Measurements from ENCODE around the gene ZBTB7C.

ZBTB7C gene

DNA sequence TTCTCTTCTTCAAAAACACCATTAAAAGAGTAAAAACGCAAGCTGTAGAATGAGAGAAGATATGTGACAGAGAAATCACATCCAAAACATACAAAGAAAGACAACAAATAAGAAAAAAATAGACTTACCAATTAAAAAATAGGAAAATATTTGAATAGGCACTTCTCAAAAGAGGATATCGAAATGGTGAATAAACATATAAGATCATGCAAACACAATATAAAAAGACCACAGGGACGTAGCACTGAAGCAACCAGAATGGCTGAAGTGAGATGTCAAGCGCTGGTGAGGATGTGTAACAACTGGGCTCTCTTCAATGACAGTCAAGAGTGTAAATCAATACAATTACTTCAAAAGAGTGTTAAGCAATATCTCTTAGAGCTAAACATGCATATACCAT is 202.3 kb downstream of the ZBTB7C start:
- DNase-seq, result no peak

DNA sequence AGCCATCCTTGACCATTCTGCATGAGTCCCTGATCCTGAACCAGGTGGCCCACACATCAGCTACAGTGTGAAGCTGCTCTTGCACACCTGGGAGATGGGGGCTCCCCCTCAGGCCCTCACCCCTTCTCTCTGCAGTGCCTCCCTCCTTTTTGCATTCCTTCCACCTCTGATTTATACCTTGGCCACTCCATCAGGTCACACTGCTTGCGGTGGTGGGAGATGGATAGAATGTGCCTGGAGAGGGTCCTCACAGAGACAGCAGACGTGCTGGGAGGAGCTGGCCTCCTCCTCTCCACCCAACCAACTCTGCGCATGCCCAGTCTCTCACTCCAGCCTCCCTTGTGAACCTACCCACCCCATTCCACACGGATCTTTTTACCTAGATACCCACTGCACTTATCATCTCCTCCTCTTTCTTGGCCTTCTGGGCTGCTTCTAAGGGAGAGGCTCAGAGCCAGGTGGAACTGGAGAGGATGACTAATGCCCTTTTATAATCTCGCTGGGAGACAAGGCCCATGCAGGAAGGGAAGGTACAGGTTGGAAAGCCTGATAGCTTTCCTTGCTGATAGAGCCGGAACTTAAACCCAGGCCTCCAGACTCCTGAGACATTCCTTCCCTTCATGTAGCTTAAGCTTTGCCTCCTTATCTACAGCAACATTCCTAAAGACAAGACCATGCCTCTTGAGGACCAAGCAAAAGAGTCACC is 205.1 kb downstream of the ZBTB7C start:
- no peak for DNase-seq

DNA sequence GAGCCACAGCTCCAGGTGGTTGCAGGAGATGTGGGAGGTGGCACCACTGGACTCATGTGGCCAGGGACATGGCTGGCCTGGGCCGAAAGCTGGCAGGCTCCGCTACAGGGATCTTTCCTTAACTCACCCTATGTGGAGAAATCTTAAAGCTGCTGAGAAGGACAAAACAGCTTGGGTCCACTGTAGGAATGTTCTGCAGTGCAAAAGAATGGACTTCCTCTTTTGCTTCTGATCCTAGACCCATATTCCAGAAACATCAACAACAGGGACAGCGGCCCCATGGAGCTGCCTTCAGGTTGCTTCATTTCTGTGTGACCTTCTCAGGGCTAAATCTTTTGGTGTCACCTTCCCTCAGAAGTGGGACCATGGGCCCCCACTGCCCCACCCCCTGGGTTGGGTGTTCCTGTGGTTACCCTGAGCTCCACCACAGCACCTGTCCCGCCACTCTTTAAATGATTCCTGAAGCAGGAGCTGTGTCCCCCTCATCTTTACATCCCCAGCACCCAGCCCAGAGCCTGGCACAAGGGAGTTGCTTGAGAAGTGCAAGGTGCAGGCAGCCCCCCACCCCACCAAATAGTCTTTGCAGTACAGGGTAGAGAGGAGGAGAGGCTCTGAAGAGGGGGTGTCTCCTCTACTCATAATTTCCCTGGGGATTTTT is 205.8 kb downstream of the ZBTB7C start:
- DNase-seq, result no peak

DNA sequence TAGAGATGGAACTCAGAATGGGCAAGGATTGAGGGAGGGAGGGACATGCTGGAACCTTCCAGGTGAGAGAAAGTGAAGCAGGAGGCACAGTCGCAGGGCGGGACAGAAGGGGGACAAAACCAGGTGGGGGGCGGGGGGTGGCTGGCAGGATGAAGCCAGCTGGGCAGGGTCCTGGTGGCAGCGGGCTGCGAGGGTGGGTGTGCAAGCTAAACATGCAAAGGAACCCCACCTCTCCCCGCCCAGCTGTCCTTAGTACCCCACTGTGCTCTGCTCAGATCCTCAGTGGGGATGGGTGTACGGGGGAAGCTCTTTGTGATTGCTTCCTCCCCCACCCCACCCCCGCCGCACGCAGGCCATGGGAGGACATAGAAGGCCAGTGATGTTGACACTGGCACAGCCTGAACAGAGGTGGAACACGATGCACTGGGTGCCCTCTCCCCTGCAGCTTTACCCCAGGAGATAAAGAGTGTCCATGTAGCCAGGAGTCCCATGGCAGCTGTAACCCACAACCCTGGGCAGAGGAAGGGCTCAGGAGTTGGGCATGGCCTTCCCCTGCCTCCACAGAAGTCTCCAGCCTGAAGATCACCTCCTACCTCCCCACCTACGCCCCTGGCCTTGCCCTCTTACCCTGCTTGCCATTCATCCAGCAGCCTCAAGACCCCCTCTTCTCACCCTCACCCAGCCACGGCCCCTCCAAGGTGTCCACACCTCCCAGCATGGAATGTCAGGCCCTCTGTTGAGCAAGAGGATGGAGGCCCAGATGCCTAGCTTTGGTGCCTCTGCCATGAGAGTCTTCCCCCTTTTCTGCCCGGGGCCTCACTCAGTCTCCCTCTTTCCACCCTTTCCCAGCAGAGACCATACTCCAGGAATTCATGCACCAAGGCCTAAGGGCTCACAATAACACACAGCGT is 206.6 kb downstream of the ZBTB7C start:
- DNase-seq, result no peak

DNA sequence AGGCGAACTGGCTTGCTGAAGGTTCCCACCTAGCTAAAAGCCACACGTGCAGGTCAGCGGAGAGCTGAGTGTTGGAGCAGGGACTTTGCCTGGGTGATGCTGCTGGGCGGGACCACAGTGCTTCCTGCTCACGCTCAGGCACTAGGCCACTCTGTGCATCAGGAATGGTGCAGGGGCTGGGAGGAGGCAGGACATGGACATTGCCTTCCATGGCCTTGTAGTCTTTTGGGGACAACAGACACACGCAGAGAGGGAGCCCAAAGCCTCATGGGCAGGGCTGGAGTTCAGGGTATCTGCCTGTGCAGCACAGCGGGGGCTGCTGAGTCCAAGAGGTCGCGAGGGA is 207.2 kb downstream of the ZBTB7C start:
- DNase-seq, result no peak

DNA sequence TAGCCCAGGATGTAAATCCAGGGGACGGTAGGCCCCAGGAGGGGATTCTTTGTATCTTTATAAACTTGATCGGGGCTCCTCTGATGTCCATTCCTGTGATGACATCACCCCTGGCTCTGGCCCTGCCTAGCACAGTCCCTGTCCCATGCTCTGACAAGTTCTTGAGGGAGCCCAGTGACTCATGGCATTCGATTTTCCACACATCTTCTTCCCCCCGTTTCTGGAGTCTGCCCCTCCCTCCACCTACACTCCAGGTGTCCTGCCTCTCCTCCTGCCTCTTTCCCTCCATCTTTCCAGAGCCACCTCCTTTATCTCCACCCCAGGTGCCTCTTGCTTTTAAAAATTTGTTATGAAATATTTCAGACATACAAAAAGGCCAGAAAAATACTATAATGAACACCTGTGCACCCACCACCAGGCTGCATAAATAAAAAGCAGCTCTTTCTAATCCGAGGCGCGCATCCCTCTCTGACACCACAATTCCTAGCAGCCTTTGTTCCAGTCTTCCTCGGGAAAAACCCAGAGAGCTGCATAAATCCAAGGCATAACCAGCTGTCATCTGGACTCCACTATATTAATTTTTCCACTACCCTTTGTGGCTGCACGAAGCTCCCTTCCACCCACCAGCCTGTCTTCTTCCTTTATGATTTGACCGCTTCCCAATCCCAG is 207.7 kb downstream of the ZBTB7C start:
- no peak for DNase-seq

DNA sequence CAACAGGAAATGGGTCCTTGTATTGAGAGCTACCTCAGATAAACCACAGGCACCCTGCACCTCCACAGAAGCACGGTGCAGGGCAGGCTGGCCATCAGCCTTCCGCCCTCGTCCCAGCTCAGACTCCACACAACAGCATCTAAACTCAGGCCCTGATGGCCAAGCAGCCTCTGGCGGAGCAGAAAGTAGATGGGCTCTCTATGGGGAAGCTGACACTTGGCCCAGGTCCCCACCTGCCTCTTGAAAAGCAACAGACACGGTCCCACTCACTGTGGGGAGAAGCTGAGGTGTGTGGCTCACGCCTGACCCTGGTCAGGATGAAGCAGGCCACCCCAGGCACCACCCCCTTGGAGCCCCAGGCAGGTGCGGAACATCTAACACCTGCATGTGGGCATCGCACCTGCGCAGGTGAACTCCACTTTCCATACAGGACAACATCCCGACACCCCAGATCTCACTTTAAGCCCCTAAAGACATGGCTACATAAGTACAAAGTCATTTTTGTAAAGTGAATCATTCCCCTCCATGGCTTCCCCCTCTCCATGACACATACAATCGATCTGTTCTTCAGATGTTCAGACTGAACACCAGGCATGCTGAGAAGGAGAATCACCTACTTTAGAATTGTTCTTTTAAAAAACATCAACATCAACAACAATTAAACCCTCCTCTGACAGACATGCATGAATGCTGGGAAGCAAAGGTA is 208.4 kb downstream of the ZBTB7C start:
- no peak for DNase-seq

DNA sequence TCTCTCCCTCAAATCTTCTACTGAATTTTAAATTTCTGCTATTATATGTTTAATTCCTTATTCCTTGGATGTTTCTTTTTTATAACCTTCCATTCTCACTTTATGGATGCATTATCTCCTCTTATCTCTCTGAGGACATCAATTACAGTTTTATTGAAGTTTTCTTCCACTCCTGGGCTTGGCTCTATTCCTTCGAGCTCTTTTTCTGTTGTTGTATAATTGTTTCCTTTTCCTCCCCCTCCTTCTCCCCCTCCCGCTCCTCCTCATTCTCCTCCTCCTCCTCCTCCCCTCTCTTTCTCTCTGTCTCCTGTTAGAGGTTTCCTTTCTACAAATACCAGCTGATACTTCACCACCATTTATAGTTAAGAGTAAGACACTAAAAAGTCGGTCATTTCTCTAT is 209.8 kb downstream of the ZBTB7C start:
- DNase-seq, result no peak

DNA sequence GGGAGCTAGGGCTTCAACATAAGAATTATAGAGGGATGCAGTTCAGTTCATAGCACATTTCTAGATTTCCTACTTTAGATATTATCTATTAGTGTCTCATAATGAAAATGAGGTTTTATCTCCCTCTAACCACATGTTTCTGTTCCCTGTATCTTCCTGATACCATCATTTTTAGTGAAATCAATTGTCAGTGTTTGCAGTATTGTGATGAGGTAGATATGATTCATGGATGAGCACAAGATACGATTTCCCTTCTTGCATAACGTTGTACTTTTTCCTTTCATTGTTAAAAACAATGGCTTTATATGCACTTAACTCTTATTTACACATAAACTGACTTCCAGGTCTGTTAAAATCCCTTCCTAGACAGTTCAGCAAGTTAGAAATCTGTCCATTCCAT is 211.4 kb downstream of the ZBTB7C start:
- DNase-seq, result no peak

DNA sequence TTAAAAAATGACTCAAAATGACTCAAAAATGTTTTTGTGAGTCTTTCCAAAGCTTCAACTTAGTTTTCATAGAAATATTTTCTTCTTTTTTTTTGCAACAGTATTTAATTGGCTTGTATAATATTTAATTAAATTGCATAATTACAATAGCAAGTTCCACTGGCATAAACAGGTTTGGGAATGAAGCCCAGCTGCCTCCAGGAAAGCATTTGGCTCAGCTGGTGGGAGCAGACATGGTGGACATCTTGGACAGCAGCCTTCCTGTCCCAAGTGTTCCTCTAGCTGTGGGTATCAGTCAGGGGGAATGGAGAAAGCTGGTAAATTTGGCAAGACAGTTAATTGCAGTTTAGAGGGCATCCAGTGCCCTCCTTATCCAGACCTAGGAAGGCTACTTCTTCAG is 213.4 kb downstream of the ZBTB7C start:
- no peak for DNase-seq

DNA sequence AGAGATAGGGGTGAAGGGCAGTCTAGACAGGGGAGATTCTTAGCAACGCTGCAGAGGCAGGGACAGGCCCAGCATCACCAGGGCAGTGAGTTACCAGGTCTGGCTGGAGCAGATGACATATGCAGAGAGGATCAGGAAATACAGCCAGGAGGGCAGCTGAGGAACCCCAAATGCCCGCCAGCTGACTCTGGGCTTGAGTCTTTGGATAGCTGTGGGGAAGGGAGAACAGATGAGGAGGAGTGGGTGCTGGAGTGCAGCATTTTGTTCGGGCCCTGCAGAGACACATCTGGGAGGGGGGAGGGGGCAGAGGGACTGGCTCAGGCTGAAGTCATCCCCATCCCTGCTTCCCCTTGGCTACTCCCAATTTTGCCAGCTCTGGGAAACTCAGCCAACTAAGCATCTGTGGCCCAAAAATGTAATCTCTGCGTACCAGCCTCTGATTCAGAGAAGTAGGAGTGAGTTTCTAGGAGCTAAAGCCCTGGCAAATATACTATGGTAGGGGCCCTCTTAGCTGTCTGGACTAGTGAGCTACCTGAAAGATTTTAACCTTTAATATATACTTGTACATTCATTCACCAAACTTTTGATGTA is 214.5 kb downstream of the ZBTB7C start:
- no peak for DNase-seq

DNA sequence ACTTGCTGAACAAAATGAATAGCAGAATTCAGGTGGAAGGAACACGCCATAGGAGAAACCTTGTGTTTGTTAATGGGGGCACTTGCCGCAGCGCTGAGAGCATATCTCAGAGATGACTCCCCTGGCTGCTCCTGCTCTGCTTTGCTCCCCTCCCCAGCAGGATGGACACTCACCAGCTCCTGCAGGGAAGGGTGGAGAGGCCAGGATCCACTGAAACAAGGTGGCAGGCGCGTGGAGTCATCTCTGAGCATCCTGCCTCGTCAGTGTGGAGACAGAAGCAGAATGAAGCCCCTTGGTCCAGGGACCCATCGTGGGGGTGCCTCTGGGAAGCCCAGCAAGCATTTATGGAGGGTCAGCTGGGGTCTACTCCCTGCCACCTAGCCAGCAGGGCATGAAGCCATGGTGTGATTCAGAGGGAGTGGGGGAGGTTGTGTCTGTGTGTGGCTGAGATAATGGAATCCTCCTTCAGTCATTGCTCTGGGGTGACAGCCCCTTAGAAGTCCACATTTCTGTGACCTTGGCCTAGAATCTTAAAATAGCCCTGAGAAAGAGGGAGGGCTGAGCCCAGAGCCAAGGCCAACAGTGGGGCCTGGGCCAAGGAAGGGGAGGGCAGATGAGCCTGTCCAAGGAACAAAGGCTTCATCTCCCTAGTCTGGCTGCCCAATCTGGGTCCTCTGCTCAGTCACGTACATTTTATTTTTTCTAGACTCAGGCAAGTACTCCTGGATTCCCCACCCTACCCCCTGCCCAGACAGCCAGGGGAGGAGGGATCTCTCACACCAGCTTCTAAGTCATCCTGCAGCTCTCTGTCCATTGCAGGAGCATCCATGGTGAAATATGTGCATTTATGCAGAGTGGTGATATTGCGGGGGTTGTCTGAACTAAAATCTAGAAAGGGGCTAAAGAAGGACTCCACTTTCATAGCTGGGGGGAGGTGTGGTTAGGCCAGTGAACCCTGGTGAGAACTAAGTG is 215.4 kb downstream of the ZBTB7C start:
- no peak for DNase-seq

DNA sequence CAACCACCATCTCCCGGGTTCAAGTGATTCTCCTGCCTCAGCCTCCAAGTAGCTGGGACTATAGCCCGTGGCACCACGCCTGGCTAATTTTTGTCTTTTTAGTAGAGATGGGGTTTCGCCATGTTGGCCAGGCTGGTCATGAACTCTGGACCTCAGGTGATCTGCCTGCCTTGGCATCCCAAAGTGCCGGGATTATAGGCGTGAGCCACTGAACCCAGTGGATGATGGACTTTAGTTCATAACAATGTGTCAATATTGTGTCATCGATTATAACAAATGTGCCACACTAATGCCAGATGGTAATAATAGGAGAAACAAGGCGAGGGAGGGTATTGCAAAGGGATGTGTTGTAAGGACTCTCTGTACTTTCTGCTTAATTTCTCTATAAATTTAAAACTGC is 216.6 kb downstream of the ZBTB7C start:
- no peak for DNase-seq

DNA sequence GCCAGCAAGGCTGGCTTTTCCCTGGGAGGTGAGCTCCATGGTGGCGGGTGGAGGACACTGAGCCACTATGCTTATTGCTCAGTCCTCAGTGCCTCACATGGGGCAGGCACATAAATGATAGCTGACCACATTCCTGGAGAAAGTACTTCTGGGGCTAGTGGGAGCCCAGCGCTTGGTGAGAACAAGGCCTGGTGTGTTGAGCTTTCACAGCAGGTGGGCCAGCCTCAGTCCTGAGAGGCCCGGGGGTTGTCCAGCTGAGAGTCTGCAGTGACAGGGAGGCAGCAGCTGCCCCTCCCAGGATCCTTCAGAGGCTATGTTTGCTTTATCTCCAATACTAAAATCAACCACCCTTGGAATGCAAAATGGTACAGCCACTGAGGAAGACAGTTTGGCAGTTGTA is 217.7 kb downstream of the ZBTB7C start:
- no peak for DNase-seq

DNA sequence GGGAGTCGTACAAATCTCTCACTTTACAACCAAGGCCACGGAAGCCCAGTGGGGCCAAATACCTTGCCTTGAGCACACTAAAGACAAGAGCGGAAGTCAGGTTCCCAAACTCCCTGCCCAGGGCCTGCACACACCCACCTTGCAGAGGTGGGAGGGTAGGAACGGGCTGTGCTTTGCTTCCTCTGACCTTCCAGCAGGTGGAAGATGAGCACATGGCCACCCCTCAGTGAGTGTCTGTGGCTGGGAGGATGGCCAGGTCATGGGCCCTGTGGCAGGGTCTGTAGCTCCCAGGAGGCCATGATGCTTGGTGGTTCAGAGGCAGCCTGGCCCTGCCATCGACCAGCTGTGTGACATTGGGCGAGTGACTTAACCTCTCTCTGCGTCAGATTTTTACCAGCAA is 218.2 kb downstream of the ZBTB7C start:
- no peak for DNase-seq

DNA sequence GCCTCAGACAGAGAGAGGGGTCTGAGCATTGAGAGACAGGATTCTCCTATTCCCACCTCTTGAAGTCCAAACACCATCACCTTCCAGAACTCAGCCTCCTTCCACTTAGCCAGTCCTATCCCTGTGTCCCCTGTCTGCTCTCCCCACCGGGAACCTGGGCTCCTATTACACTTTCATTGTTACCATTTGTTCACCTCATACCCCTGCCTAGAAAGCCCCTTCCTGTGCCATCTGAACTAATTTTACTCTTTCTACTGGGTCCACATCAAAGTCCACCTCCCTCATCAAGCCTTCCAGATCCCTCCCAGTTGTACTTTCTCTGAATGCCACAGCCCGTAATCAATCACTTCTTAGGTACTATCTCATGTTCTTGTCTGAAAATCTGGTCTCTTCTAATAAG is 220.6 kb downstream of the ZBTB7C start:
- no peak for DNase-seq

DNA sequence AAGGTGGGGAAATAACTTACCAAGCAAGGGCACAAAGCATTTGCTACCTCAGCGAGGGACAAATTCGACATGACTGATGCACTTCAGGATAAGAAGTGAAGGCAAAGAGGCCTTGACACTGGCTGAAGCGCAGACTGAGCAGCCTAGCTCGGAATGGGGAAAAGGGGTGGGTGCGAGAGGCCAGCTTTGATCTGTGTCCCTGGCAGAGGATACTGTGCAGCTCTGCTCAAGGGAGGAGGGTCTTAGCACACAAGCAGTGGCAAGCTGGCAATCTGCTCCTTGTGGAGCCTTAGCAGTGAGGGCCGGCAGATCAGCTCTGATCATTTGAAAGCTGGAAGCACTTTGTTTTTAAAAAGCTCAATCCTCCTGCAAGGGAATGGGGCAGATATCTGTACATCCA is 222.3 kb downstream of the ZBTB7C start:
- DNase-seq, result no peak

DNA sequence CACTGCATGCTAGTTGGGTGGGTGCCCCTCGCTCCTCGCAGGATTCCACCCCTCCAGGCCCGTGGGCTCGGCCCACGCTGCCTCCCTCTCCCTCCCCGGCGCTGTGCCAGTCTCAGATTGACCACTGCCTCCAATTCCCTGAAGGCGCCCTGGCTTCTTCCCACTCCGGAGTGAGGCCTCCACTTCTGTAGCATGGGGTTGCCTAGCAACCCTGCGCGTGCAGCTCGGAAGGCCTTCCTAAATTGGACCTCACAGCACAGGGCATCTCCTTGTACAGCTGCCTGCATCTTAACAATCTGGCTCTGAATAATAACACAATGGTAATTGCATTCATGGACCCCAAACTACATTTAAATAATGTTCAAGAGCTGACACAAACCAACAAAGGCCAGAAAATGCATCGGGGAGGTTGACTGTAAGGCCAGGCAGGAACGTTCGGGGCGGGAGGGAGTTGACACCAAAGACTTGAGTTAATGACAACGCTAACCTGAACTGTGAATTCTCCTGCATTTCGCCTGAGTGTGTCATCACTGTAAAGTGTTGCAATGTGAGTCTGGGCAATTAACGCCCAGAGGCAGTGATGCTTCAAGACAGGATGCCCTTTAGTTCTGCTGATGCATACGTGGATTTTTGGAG is 222.9 kb downstream of the ZBTB7C start:
- no peak for DNase-seq

DNA sequence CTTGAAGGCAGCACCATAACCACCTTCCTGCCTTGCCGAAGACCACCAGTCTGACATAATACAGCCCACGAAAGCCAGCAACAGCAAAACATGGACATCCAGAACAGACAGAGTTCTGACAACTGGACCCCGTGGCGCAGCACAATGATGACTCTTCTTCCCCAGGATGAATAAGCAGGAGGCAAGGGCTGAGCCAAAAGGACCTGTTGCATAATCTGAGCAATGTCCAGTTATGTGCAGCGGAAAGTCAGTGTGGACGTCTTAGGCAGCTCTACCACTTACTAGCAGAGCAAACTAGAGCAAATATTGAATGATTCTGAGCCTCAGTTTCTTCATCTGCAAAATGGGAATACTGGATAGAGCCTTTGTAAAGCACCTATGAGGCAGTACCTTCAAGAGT is 225.1 kb downstream of the ZBTB7C start:
- DNase-seq, result no peak

DNA sequence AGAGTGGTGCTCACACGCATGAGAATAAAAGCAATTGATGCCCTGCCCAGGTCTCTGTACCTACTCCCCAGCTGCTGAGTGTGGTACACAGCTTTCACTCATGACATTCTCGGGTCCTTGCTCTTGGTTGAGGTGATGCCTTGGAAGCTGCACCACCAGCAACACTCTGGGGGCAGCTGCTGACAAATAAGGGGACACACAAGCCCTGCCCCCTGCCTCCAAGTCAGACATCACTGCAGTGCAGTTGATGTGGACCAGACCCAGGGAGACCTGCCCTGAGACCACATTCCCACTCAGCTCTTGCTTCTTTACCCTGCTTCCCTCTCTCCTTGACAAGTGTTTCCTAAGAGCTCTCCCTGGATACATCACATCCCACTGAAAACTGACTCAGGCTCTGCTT is 225.6 kb downstream of the ZBTB7C start:
- no peak for DNase-seq

DNA sequence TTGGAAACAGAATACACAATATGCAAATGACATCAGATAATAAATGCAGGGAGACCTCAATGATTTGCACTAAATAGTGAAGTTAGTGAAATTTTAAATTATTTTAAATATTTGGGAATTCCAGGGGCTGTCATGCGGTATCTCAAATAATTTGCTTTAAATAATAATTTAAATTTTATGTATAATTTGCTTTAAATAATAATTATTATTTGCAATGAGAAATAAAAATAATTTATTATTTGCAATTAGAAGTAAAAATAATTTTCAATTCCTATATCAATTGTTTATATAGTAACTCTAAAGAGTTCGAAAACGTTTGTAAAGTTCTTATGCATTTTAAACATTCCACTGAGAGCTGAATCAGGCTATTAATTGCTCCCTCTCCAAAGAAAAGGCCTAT is 226.4 kb downstream of the ZBTB7C start:
- no peak for DNase-seq

Data from Kasumi-1 (cell line).